A549 (cell line): ENCODE data around the gene PPM1L. TPM values are rescaled to one million over a fixed set of nuclear protein-coding genes. Genes with fewer than 3 reads are reported as not detected.

Experiments
- ATAC-seq, 2 experiments: fragments of 200-7000 bp in 1 of 2; fragments of >200 bp in 1 of 2; cut with Nextera tagmentation in 1 of 2; cut with Tn5 transposase in 1 of 2; 3 replicates each; pipeline versions ENCODE4 v1.8.0 to v1.9.1; 2018 to 2020; ENCODE audit warnings: mild to moderate bottlenecking in 1 of 2, moderate library complexity in 1 of 2
- CTCF ChIA-PET: fragments of 300-600 bp; sonication (Branson Sonifier 250); formaldehyde crosslinking; extraction: SDS; loops from one replicate; lab custom pipeline; 2021; ENCODE audit warnings: antibody characterized with exemption, inconsistent platforms; lab: Yijun Ruan, JAX
- POLR2A ChIA-PET: fragments of 350-600 bp; formaldehyde crosslinking; extraction: SDS; loops from one replicate; lab custom pipeline; 2021; ENCODE audit warnings: antibody characterized with exemption, inconsistent platforms; lab: Yijun Ruan, JAX
- DNase-seq, 2 experiments: peaks; one replicate each; pipeline versions ENCODE4 v3.0.0 to v3.0.0-alpha.2; 2011 to 2016; ENCODE audit warnings: low read depth in 1 of 2, low spot score in 1 of 2
- FAIRE-seq: peaks from 2 replicates; lab custom pipeline; 2011; peaks lifted over from hg19 to GRCh38; lab: Jason Lieb, UNC
- H3K27ac ChIP-seq, 2 experiments: fragments of >200 bp; sonication (Bioruptor Twin); formaldehyde crosslinking; 3 replicates each; pipeline ENCODE4 v1.5.1; 2016 to 2017
- H3K4me1 ChIP-seq: fragments of >200 bp; sonication (Bioruptor Twin); formaldehyde crosslinking; 3 replicates; pipeline ENCODE4 v1.6.1; 2016
- H3K4me2 ChIP-seq: fragments of >200 bp; sonication (Bioruptor Twin); formaldehyde crosslinking; 3 replicates; pipeline ENCODE4 v1.6.1; 2016
- H3K4me3 ChIP-seq: fragments of >200 bp; sonication (Bioruptor Twin); formaldehyde crosslinking; 3 replicates; pipeline ENCODE4 v1.5.1; 2016
- H3K9me3 ChIP-seq: fragments of >200 bp; sonication (Bioruptor Twin); formaldehyde crosslinking; 3 replicates; pipeline ENCODE4 v1.6.1; 2016
- BHLHE40 ChIP-seq: IDR thresholded peaks from 2 replicates; pipeline ENCODE4 v1.6.1; 2012; ENCODE audit warnings: low read depth, low read length, inconsistent platforms
- EHF ChIP-seq: fragments of 250-450 bp; sonication (Bioruptor Pico); IDR thresholded peaks from 2 replicates; pipeline ENCODE4 v1.5.0; 2020; ENCODE audit warnings: mild to moderate bottlenecking
- EHMT2 ChIP-seq: fragments of 200-600 bp; sonication (generic); IDR thresholded peaks from 2 replicates; pipeline ENCODE4 v1.6.1; 2016; ENCODE audit warnings: antibody characterized with exemption, low read depth, mild to moderate bottlenecking, moderate library complexity
- EP300 ChIP-seq, 2 experiments: fragments of >200 bp; sonication (Bioruptor Twin); formaldehyde crosslinking; IDR thresholded peaks; 2 replicates in 1 of 2; 3 replicates in 1 of 2; pipeline ENCODE4 v1.6.1; 2016 to 2017
- ESRRA ChIP-seq: fragments of 150-350 bp; IDR thresholded peaks from 2 replicates; pipeline ENCODE4 v1.6.1; 2014; ENCODE audit warnings: mild to moderate bottlenecking, low read length, borderline replicate concordance
- FOSL2 ChIP-seq, 2 experiments: fragments of 450-650 bp in 1 of 2; fragments of >200 bp in 1 of 2; sonication (Bioruptor Twin) in 1 of 2; formaldehyde crosslinking; IDR thresholded peaks; 2 replicates each; pipeline versions ENCODE4 v1.5.0 to v1.6.1; 2016 to 2020; ENCODE audit warnings: mild to moderate bottlenecking in 1 of 2, moderate library complexity in 1 of 2
- FOXS1 ChIP-seq: fragments of 250-450 bp; sonication (Bioruptor Pico); IDR thresholded peaks from 2 replicates; pipeline ENCODE4 v1.5.0; 2020; ENCODE audit warnings: mild to moderate bottlenecking, moderate library complexity
- GATA3 ChIP-seq: IDR thresholded peaks from 2 replicates; pipeline ENCODE4 v1.6.1; 2012; ENCODE audit warnings: borderline replicate concordance
- HOXA7 ChIP-seq: fragments of 250-450 bp; sonication (Bioruptor Pico); IDR thresholded peaks from 2 replicates; pipeline ENCODE4 v1.5.0; 2020; ENCODE audit warnings: mild to moderate bottlenecking, moderate library complexity
- JUN ChIP-seq, 2 experiments: fragments of >200 bp; sonication (Bioruptor Twin); formaldehyde crosslinking; IDR thresholded peaks; 2 replicates in 1 of 2; 3 replicates in 1 of 2; pipeline ENCODE4 v1.6.1; 2016 to 2017
- KDM1A ChIP-seq: fragments of 200-600 bp; sonication (generic); IDR thresholded peaks from 2 replicates; pipeline ENCODE4 v1.6.1; 2016; ENCODE audit warnings: low read depth, mild to moderate bottlenecking
- MAFK ChIP-seq: fragments of 450-650 bp; IDR thresholded peaks from 2 replicates; pipeline ENCODE4 v1.6.1; 2014; ENCODE audit not compliant: partially characterized antibody
- MAZ ChIP-seq: fragments of 150-350 bp; IDR thresholded peaks from 2 replicates; pipeline ENCODE4 v1.6.1; 2014; ENCODE audit warnings: antibody characterized with exemption, low read depth, low read length, borderline replicate concordance
- MYC ChIP-seq: IDR thresholded peaks from 2 replicates; pipeline ENCODE4 v1.6.1; 2012; ENCODE audit warnings: mild to moderate bottlenecking, inconsistent platforms, low read length, improper control_type of control experiment, borderline replicate concordance
- NPAS2 ChIP-seq: fragments of 250-450 bp; sonication (Bioruptor Pico); IDR thresholded peaks from 2 replicates; pipeline ENCODE4 v1.8.0; 2022; ENCODE audit warnings: mild to moderate bottlenecking, moderate library complexity, borderline replicate concordance
- NR3C1 ChIP-seq: fragments of >200 bp; sonication (Bioruptor Twin); formaldehyde crosslinking; IDR thresholded peaks from 3 replicates; pipeline ENCODE4 v1.6.1; 2017
- PHF8 ChIP-seq: fragments of 200-600 bp; sonication (generic); IDR thresholded peaks from 2 replicates; pipeline ENCODE4 v1.6.1; 2016; ENCODE audit warnings: low read depth, mild to moderate bottlenecking, antibody characterized with exemption, moderate library complexity, borderline replicate concordance
- POLR2AphosphoS2 ChIP-seq: conservative IDR thresholded peaks from 2 replicates; pipeline ENCODE4 v1.6.1; 2012; ENCODE audit warnings: low read length, improper control_type of control experiment, inconsistent platforms
- SMC3 ChIP-seq: fragments of >200 bp; sonication (Bioruptor Twin); formaldehyde crosslinking; IDR thresholded peaks from 3 replicates; pipeline ENCODE4 v1.6.1; 2018; ENCODE audit warnings: inconsistent platforms
- TFCP2L1 ChIP-seq: fragments of 250-450 bp; sonication (Bioruptor Pico); IDR thresholded peaks from 2 replicates; pipeline ENCODE4 v1.5.0; 2021; ENCODE audit warnings: mild to moderate bottlenecking
- TP53 ChIP-seq: fragments of 250-450 bp; sonication (Bioruptor Pico); IDR thresholded peaks from 2 replicates; pipeline ENCODE4 v1.5.0; 2021; ENCODE audit warnings: mild to moderate bottlenecking, moderate library complexity
- ZC3H11A ChIP-seq: fragments of 450-650 bp; IDR thresholded peaks from 2 replicates; pipeline ENCODE4 v1.6.1; 2014; ENCODE audit warnings: antibody characterized with exemption, mild to moderate bottlenecking
- ZNF302 ChIP-seq: fragments of 250-450 bp; sonication (Bioruptor Pico); IDR thresholded peaks from 2 replicates; pipeline ENCODE4 v1.9.0; 2021; ENCODE audit warnings: inconsistent platforms, mild to moderate bottlenecking, moderate library complexity
- ZSCAN20 ChIP-seq: fragments of 250-450 bp; sonication (Bioruptor Pico); IDR thresholded peaks from 2 replicates; pipeline ENCODE4 v1.8.0; 2022; ENCODE audit warnings: mild to moderate bottlenecking, moderate library complexity
- WGBS: methylation state at CpG from one replicate; pipeline ENCODE4 v1.1.6; 2017; ENCODE audit errors: missing lambda C conversion rate; 5-methylcytosine and 5-hydroxymethylcytosine counted together
- polyA plus RNA-seq, 4 experiments: library from polyadenylated mRNA; depleted of rRNA in 3 of 4; stranded (reverse); fragments of >200 nt; fragmentation: RNase III in 1 of 4; extraction: RNeasy Plus Mini Kit Qiagen cat#74134 plus additional on column Dnase treatment in 1 of 4; gene quantifications; 2 replicates in 3 of 4; 3 replicates in 1 of 4; pipeline ENCODE4 v1.2.3, GENCODE V29; 2011 to 2017
- TF ChIP-seq, protein P1 (sequence below): fragments of >200 bp; sonication (Bioruptor Twin); formaldehyde crosslinking; IDR thresholded peaks from 3 replicates; pipeline ENCODE4 v1.6.1; 2016
- TF ChIP-seq, protein P2 (sequence below): IDR thresholded peaks from 2 replicates; pipeline ENCODE4 v1.6.1; 2012
- TF ChIP-seq, protein P3 (sequence below): fragments of >200 bp; sonication (Bioruptor Twin); formaldehyde crosslinking; IDR thresholded peaks from 2 replicates; pipeline ENCODE4 v1.6.1; 2016
- TF ChIP-seq, protein P4 (sequence below): fragments of 450-650 bp; IDR thresholded peaks from 2 replicates; pipeline ENCODE4 v1.6.1; 2014; ENCODE audit warnings: antibody characterized with exemption

The PPM1L gene
- polyA plus RNA-seq, 2 of the 4 experiments (the other 2 are of a cell fraction) = 0.27 to 0.45 TPM

DNA sequence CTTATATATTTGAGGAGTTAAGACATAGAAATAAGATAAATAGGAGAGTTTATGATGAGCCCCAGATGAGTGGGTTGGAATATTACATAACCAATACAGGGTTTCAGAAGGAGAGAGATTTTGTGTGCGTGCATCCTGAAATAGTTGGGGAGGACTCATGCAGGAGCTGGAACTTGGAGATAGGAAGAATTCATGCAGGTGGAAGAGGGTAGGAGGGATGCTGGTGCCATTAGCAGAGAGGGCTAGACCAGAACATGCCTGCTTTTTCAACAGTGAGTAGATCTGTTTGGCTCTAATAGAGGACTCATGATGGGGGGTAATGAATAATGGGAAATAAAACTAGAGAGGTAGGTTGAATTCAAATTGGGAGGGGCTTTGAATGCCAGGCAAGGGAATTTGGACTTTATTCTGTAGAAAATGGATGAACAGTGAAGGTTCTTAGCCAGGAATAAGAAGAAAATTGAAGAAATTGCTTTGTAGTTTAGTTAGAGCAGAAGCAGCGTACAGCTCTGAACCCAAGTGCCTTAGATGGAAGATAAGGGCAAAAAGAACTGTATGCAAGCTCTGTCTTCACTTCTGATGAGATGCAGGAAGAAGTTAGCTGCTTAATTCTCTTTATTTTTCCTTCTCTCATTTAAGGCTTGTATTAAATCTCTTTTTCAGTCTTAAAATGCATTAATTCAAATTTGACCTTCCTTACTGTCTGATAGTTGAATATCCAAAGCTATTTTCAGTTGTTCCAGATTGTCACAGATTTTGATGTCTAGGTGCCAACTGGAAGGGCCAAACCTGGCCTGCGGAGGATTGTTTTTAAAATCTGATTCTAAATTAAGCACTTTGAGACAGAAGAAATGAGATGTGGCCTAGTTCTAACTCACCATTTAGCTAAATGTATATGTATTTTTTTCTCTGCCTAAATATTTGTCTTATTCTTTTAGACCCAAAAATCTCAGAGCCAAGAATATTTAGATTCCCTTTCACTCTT, 86.3 kb downstream of the PPM1L start:
- ATAC-seq (no peak), FAIRE-seq (no peak)
- Histone ChIP-seq H3K9me3 (no peaks in the 10 kb centered on the region), H3K4me3 (no peak overlapping the region), H3K4me2 (no peak overlapping the region)
- WGBS = 60% methylated on average over 3 of the region's 3 CpGs
- POLR2A ChIA-PET = no interaction called here
- TF ChIP-seq PHF8 (no peak), GATA3 (no peak), TP53 (CRISPR knock-in tag) (no peak), MYC (no peak), EP300 (IDR thresholded peaks at IDR 0.05) (no peak), NR3C1 (no peak)
- TF ChIP-seq, all 56 proteins: peak for 0
- DNase-seq = no peak
- H3K4me1 ChIP-seq = no peaks in the 10 kb centered on the region
- H3K27ac ChIP-seq = no peak overlapping the region
- CTCF ChIA-PET = interaction anchor here (1.6 kb wide), 1 partner anchor 99 kb away, joined by 4 read pairs; no protein-coding TSS in a partner anchor

DNA sequence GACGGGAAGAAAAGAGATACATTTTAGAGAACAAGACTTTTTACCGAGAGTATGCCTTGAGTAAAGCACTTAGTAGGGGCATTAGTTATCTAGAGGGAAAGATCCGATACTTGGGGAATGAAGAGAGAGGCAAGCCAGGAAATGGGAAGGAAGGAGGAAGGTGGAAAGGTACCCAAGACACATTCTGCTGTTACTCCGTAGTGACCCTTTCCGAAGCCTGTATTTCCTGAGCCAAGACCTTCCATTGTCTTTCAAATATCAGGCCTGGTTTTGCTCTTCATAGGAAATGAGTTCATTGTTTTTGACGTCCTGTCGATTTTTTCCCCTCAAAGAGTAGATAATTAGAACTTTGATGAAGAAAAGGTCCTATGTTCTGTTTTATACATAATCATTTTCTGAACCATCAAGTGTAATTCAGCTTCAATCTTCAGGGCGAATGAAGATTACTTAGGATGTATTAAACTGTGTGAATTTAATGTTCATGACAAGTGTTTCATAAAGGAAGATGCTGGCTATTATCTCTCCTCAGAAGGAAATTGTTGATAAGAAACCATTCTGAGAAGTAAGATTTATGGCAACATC, 95.7 kb downstream of the PPM1L start:
- Histone ChIP-seq H3K4me2 (no peak overlapping the region), H3K27ac (no peak overlapping the region), H3K4me1 (no peaks in the 10 kb centered on the region)
- CTCF ChIA-PET = no interaction called here
- no peak for FAIRE-seq
- POLR2A ChIA-PET = no interaction called here
- no peak for TF ChIP-seq MAFK
- no peak for TF ChIP-seq PHF8
- TF ChIP-seq FOSL2 (IDR thresholded peaks at IDR 0.05) = no peak
- TF ChIP-seq FOSL2 (CRISPR knock-in tag; IDR thresholded peaks at IDR 0.05) = no peak
- TF ChIP-seq SMC3 = no peak
- TF ChIP-seq KDM1A = no peak
- no peak for TF ChIP-seq MAZ
- TF ChIP-seq, protein P1, sequence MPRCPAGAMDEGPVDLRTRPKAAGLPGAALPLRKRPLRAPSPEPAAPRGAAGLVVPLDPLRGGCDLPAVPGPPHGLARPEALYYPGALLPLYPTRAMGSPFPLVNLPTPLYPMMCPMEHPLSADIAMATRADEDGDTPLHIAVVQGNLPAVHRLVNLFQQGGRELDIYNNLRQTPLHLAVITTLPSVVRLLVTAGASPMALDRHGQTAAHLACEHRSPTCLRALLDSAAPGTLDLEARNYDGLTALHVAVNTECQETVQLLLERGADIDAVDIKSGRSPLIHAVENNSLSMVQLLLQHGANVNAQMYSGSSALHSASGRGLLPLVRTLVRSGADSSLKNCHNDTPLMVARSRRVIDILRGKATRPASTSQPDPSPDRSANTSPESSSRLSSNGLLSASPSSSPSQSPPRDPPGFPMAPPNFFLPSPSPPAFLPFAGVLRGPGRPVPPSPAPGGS = no peak
- TF ChIP-seq, all 56 proteins: peak for 0
- WGBS = 38% methylated on average over 8 of the region's 8 CpGs
- ATAC-seq (no peak), DNase-seq (no peak)
- no peak overlapping the region for H3K4me3 ChIP-seq
- H3K9me3 ChIP-seq = no peaks in the 10 kb centered on the region

DNA sequence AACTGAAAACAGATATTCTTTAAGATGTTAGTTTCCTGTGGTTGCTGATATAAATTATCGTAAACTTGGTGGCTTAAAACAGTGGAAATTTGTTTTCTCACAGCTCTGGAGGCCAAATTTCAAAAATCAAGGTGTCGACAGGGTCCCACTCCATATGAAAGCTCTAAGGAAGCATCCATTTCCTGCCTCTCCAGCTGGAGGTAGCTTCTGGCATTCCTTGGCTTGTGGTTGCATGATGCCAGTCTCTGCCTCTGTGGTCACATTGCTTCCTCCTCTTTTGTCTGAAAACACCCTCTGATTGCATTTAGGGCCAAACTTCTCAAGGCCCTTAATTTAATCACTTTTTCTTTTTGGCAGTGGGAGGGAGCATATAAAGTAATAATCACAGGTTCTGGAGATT, 96.8 kb downstream of the PPM1L start:
- Histone ChIP-seq H3K4me2 (no peak overlapping the region), H3K4me3 (no peak overlapping the region)
- ATAC-seq = no peak
- TF ChIP-seq ZSCAN20 (CRISPR knock-in tag) = no peak
- no peak for TF ChIP-seq ZNF302 (CRISPR knock-in tag)
- TF ChIP-seq, protein P2, sequence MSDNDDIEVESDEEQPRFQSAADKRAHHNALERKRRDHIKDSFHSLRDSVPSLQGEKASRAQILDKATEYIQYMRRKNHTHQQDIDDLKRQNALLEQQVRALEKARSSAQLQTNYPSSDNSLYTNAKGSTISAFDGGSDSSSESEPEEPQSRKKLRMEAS = no peak
- no peak for TF ChIP-seq ESRRA
- TF ChIP-seq, all 56 proteins: peak for 0
- no peak for FAIRE-seq
- H3K27ac ChIP-seq = no peak overlapping the region
- CTCF ChIA-PET = no interaction called here
- DNase-seq = no peak
- H3K9me3 ChIP-seq = no peaks in the 10 kb centered on the region
- WGBS = 12% methylated on average over 2 of the region's 2 CpGs
- no peaks in the 10 kb centered on the region for H3K4me1 ChIP-seq
- POLR2A ChIA-PET = no interaction called here

DNA sequence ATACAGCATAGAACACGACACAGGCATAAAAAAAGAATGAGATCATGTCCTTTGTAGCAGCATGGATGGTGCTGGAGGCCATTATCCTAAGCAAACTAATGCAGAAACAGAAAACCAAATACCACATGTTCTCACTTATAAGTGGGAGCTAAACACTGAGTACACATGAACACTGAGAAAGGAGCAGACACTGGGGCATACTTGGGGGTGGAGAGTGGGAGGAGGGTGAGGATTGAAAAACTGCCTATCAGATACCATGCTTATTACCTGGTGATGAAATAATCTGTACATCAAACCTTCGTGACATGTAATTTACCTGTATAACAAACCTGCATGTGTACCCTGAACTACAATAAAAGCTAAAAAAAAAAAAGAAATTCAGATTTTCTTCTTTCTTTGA, 100.4 kb downstream of the PPM1L start:
- ChIA-PET CTCF (no interaction called here), POLR2A (no interaction called here)
- no peak for FAIRE-seq
- H3K9me3 ChIP-seq = no peaks in the 10 kb centered on the region
- no peak overlapping the region for H3K4me2 ChIP-seq
- DNase-seq = no peak
- ATAC-seq = no peak
- H3K4me3 ChIP-seq = no peak overlapping the region
- TF ChIP-seq EHMT2 = no peak
- TF ChIP-seq FOXS1 (CRISPR knock-in tag) = no peak
- no peak for TF ChIP-seq SMC3
- no peak for TF ChIP-seq FOSL2 (IDR thresholded peaks at IDR 0.05)
- TF ChIP-seq FOSL2 (CRISPR knock-in tag; IDR thresholded peaks at IDR 0.05) = no peak
- no peak for TF ChIP-seq POLR2AphosphoS2
- TF ChIP-seq ZC3H11A = no peak
- TF ChIP-seq, protein P3, sequence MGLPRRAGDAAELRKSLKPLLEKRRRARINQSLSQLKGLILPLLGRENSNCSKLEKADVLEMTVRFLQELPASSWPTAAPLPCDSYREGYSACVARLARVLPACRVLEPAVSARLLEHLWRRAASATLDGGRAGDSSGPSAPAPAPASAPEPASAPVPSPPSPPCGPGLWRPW = no peak
- TF ChIP-seq TFCP2L1 (CRISPR knock-in tag) = no peak
- TF ChIP-seq GATA3 = no peak
- TF ChIP-seq JUN (IDR thresholded peaks at IDR 0.05) = no peak
- TF ChIP-seq HOXA7 (CRISPR knock-in tag) = no peak
- TF ChIP-seq, protein P4, sequence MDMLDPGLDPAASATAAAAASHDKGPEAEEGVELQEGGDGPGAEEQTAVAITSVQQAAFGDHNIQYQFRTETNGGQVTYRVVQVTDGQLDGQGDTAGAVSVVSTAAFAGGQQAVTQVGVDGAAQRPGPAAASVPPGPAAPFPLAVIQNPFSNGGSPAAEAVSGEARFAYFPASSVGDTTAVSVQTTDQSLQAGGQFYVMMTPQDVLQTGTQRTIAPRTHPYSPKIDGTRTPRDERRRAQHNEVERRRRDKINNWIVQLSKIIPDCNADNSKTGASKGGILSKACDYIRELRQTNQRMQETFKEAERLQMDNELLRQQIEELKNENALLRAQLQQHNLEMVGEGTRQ = no peak
- no peak for TF ChIP-seq MYC
- no peak for TF ChIP-seq MAFK
- TF ChIP-seq NPAS2 = no peak
- no peak for TF ChIP-seq EHF (CRISPR knock-in tag)
- TF ChIP-seq ZSCAN20 (CRISPR knock-in tag) = no peak
- TF ChIP-seq BHLHE40 = no peak
- no peaks in the 10 kb centered on the region for H3K4me1 ChIP-seq
- WGBS = 6% methylated on average over 2 of the region's 2 CpGs
- no peak overlapping the region for H3K27ac ChIP-seq
